ENCODE results near the gene GOSR1. TPM values are rescaled to one million over a fixed set of nuclear protein-coding genes. Genes with fewer than 3 reads are reported as not detected.
"Not testable (repeated sequence)": the region's sequence is repeated elsewhere in the genome, so short reads cannot be mapped to it uniquely, and the experiment has no call there.

GOSR1 gene
- total RNA-seq, 2 donors from 2014 or later, result 42.8 to 51.1 TPM

- Mint-ChIP-seq H3K4me3 (no peak overlapping the region), H3K4me1 (peaks cover 3% of the 10 kb centered on the region), H3K27me3 (no peaks in the 10 kb centered on the region), H3K27ac (no peak overlapping the region), H3K36me3 (ENCODE audit: low read depth) (peaks cover 4% of the 10 kb centered on the region)
- DNase-seq (no peak), ATAC-seq (no peak)
- no peaks in the 10 kb centered on the region for H3K9me3 ChIP-seq (ENCODE audit: control insufficient read depth, low read length, poor library complexity, severe bottlenecking)
These were observed 42.0 kb downstream of the GOSR1 start for GRCh38 chr17:30519166-30519565.

- Mint-ChIP-seq H3K4me1 (peaks cover under 1% of the 10 kb centered on the region), H3K36me3 (ENCODE audit: low read depth) (peaks cover under 1% of the 10 kb centered on the region), H3K27me3 (no peaks in the 10 kb centered on the region), H3K27ac (peak overlapping the region; percentile 32), H3K4me3 (no peak overlapping the region)
- no peak for ATAC-seq
- DNase-seq, result no peak
- H3K9me3 ChIP-seq (ENCODE audit: control insufficient read depth, low read length, poor library complexity, severe bottlenecking), result no peaks in the 10 kb centered on the region
These were observed 42.5 kb downstream of the GOSR1 start for GRCh38 chr17:30519707-30520106.

- Mint-ChIP-seq H3K36me3 (ENCODE audit: low read depth) (no peaks in the 10 kb centered on the region), H3K27me3 (no peaks in the 10 kb centered on the region)
These were observed 43.2 kb downstream of the GOSR1 start for GRCh38 chr17:30520436-30520835.

GRCh38 chr17:30520882-30521281 lies 43.7 kb downstream of the GOSR1 start:
- Mint-ChIP-seq H3K27ac (peak overlapping the region; percentile 32), H3K27me3 (no peaks in the 10 kb centered on the region), H3K36me3 (ENCODE audit: low read depth) (no peaks in the 10 kb centered on the region), H3K4me1 (peaks cover 2% of the 10 kb centered on the region), H3K4me3 (no peak overlapping the region)
- H3K9me3 ChIP-seq (ENCODE audit: control insufficient read depth, low read length, poor library complexity, severe bottlenecking), result no peaks in the 10 kb centered on the region
- DNase-seq, result no peak
- no peak for ATAC-seq

More at GRCh38 chr17:30520436-30520835, 43.2 kb downstream of the GOSR1 start:
- H3K9me3 ChIP-seq (ENCODE audit: control insufficient read depth, low read length, poor library complexity, severe bottlenecking), result no peaks in the 10 kb centered on the region
- no peak for ATAC-seq
- Mint-ChIP-seq H3K4me1 (peaks cover 2% of the 10 kb centered on the region), H3K4me3 (no peak overlapping the region), H3K27ac (peak overlapping the region; percentile 32)
- DNase-seq, result no peak

GRCh38 chr17:30521766-30522165 lies 44.6 kb downstream of the GOSR1 start:
- ATAC-seq (no peak), DNase-seq (no peak)
- H3K4me3 Mint-ChIP-seq, result no peak overlapping the region
- no peaks in the 10 kb centered on the region for H3K27me3 Mint-ChIP-seq
- no peaks in the 10 kb centered on the region for H3K9me3 ChIP-seq (ENCODE audit: control insufficient read depth, low read length, poor library complexity, severe bottlenecking)
- H3K36me3 Mint-ChIP-seq (ENCODE audit: low read depth), result no peaks in the 10 kb centered on the region
- H3K4me1 Mint-ChIP-seq, result peaks cover 2% of the 10 kb centered on the region
- peak overlapping the region; percentile 57 for H3K27ac Mint-ChIP-seq

GRCh38 chr17:30523236-30523635 lies 46.0 kb downstream of the GOSR1 start:
- not testable (repeated sequence) for DNase-seq; H3K36me3 Mint-ChIP-seq (ENCODE audit: low read depth); H3K27ac Mint-ChIP-seq; H3K9me3 ChIP-seq (ENCODE audit: control insufficient read depth, low read length, poor library complexity, severe bottlenecking); H3K27me3 Mint-ChIP-seq; H3K4me1 Mint-ChIP-seq; ATAC-seq; H3K4me3 Mint-ChIP-seq

GRCh38 chr17:30524847-30525246 lies 47.6 kb downstream of the GOSR1 start:
- no peaks in the 10 kb centered on the region for H3K9me3 ChIP-seq (ENCODE audit: control insufficient read depth, low read length, poor library complexity, severe bottlenecking)
- DNase-seq, result no peak
- no peaks in the 10 kb centered on the region for H3K27me3 Mint-ChIP-seq
- H3K4me1 Mint-ChIP-seq, result peaks cover 2% of the 10 kb centered on the region
- H3K36me3 Mint-ChIP-seq (ENCODE audit: low read depth), result no peaks in the 10 kb centered on the region
- ATAC-seq, result no peak
- H3K4me3 Mint-ChIP-seq, result no peak overlapping the region
- H3K27ac Mint-ChIP-seq, result no peak overlapping the region

GRCh38 chr17:30526401-30526800 lies 49.2 kb downstream of the GOSR1 start:
- no peaks in the 10 kb centered on the region for H3K9me3 ChIP-seq (ENCODE audit: control insufficient read depth, low read length, poor library complexity, severe bottlenecking)
- DNase-seq (no peak), ATAC-seq (no peak)
- Mint-ChIP-seq H3K4me3 (no peak overlapping the region), H3K36me3 (ENCODE audit: low read depth) (no peaks in the 10 kb centered on the region), H3K27ac (no peak overlapping the region), H3K27me3 (no peaks in the 10 kb centered on the region), H3K4me1 (peaks cover 2% of the 10 kb centered on the region)

- DNase-seq; H3K27me3 Mint-ChIP-seq; H3K4me1 Mint-ChIP-seq; H3K36me3 Mint-ChIP-seq (ENCODE audit: low read depth); H3K4me3 Mint-ChIP-seq; ATAC-seq; H3K27ac Mint-ChIP-seq; H3K9me3 ChIP-seq (ENCODE audit: control insufficient read depth, low read length, poor library complexity, severe bottlenecking): not testable (repeated sequence)
These were observed 51.5 kb downstream of the GOSR1 start for GRCh38 chr17:30528701-30529100.

- H3K9me3 ChIP-seq (ENCODE audit: control insufficient read depth, low read length, poor library complexity, severe bottlenecking), result no peaks in the 10 kb centered on the region
- ATAC-seq (no peak), DNase-seq (no peak)
- Mint-ChIP-seq H3K27ac (no peak overlapping the region), H3K4me1 (no peaks in the 10 kb centered on the region), H3K4me3 (no peak overlapping the region), H3K27me3 (no peaks in the 10 kb centered on the region), H3K36me3 (ENCODE audit: low read depth) (no peaks in the 10 kb centered on the region)
These were observed 53.3 kb downstream of the GOSR1 start for GRCh38 chr17:30530346-30531025.

- Mint-ChIP-seq H3K36me3 (ENCODE audit: low read depth) (no peaks in the 10 kb centered on the region), H3K4me3 (no peak overlapping the region), H3K27ac (no peak overlapping the region), H3K4me1 (no peaks in the 10 kb centered on the region), H3K27me3 (no peaks in the 10 kb centered on the region)
- no peak for ATAC-seq
- DNase-seq, result no peak
- no peaks in the 10 kb centered on the region for H3K9me3 ChIP-seq (ENCODE audit: control insufficient read depth, low read length, poor library complexity, severe bottlenecking)
These were observed 55.7 kb downstream of the GOSR1 start for GRCh38 chr17:30532871-30533270.

GRCh38 chr17:30534298-30534697 lies 57.1 kb downstream of the GOSR1 start:
- ATAC-seq (no peak), DNase-seq (no peak)
- Mint-ChIP-seq H3K27ac (no peak overlapping the region), H3K4me3 (no peak overlapping the region), H3K27me3 (no peaks in the 10 kb centered on the region), H3K36me3 (ENCODE audit: low read depth) (no peaks in the 10 kb centered on the region), H3K4me1 (no peaks in the 10 kb centered on the region)
- H3K9me3 ChIP-seq (ENCODE audit: control insufficient read depth, low read length, poor library complexity, severe bottlenecking), result no peaks in the 10 kb centered on the region

GRCh38 chr17:30534938-30535921 lies 58.0 kb downstream of the GOSR1 start:
- Mint-ChIP-seq H3K4me3 (no peak overlapping the region), H3K27ac (no peak overlapping the region), H3K36me3 (ENCODE audit: low read depth) (no peaks in the 10 kb centered on the region), H3K4me1 (no peaks in the 10 kb centered on the region), H3K27me3 (no peaks in the 10 kb centered on the region)
- ATAC-seq, result no peak
- H3K9me3 ChIP-seq (ENCODE audit: control insufficient read depth, low read length, poor library complexity, severe bottlenecking), result no peaks in the 10 kb centered on the region
- DNase-seq, result no peak
